WERI-Rb-1 (cell line): ENCODE results near the gene SORCS1.

Source experiments
- DNase-seq: peaks from one replicate; pipeline ENCODE4 v3.0.0-alpha.2; 2020
- H3K27ac ChIP-seq: fragments of 250-450 bp; sonication (Bioruptor Pico); 2 replicates; pipeline ENCODE4 v1.5.1; 2020; ENCODE audit warnings: mild to moderate bottlenecking, moderate library complexity
- H3K27me3 ChIP-seq: fragments of 250-450 bp; sonication (Bioruptor Pico); 2 replicates; pipeline ENCODE4 v1.5.1; 2021; ENCODE audit warnings: mild to moderate bottlenecking, low read depth, moderate library complexity; ENCODE audit not compliant: insufficient read depth, severe bottlenecking
- H3K36me3 ChIP-seq: fragments of 250-450 bp; sonication (Bioruptor Pico); 2 replicates; pipeline ENCODE4 v1.5.1; 2020; ENCODE audit warnings: mild to moderate bottlenecking, moderate library complexity
- H3K4me3 ChIP-seq: 2 replicates; pipeline ENCODE4 v1.5.1; 2011; ENCODE audit warnings: low read depth, mild to moderate bottlenecking, control low read depth, low read length
- H3K9me3 ChIP-seq: fragments of 250-450 bp; sonication (Bioruptor Pico); 2 replicates; pipeline ENCODE4 v1.5.1; 2021; ENCODE audit warnings: mild to moderate bottlenecking, moderate library complexity; ENCODE audit not compliant: severe bottlenecking
- CTCF ChIP-seq: IDR thresholded peaks from 2 replicates; pipeline ENCODE4 v1.5.1; 2011; ENCODE audit warnings: low read depth, mild to moderate bottlenecking, control low read depth, inconsistent platforms, low read length

The SORCS1 gene

GRCh38 chr10:107133656-107134055 lies 30.9 kb downstream of the SORCS1 start:
- Histone ChIP-seq H3K4me3 (no peak overlapping the region), H3K27ac (no peak overlapping the region)
- no peak for TF ChIP-seq CTCF

GRCh38 chr10:107129000-107129399 lies 35.5 kb downstream of the SORCS1 start:
- Histone ChIP-seq H3K4me3 (no peak overlapping the region), H3K9me3 (no peaks in the 10 kb centered on the region), H3K36me3 (no peaks in the 10 kb centered on the region), H3K27me3 (no peaks in the 10 kb centered on the region), H3K27ac (no peak overlapping the region)
- no peak for TF ChIP-seq CTCF
- DNase-seq = no peak

More at GRCh38 chr10:107133656-107134055, 30.9 kb downstream of the SORCS1 start:
- Histone ChIP-seq H3K9me3 (no peaks in the 10 kb centered on the region), H3K36me3 (no peaks in the 10 kb centered on the region), H3K27me3 (no peaks in the 10 kb centered on the region)
- no peak for DNase-seq

GRCh38 chr10:107126512-107127065 lies 37.9 kb downstream of the SORCS1 start:
- H3K36me3 ChIP-seq = no peaks in the 10 kb centered on the region
- H3K4me3 ChIP-seq = no peak overlapping the region
- H3K9me3 ChIP-seq = no peaks in the 10 kb centered on the region
- H3K27ac ChIP-seq = no peak overlapping the region
- DNase-seq = no peak
- no peak for TF ChIP-seq CTCF
- H3K27me3 ChIP-seq = no peaks in the 10 kb centered on the region

- TF ChIP-seq CTCF = no peak
- no peaks in the 10 kb centered on the region for H3K9me3 ChIP-seq
- DNase-seq = no peak
- no peak overlapping the region for H3K4me3 ChIP-seq
- H3K36me3 ChIP-seq = no peaks in the 10 kb centered on the region
- no peaks in the 10 kb centered on the region for H3K27me3 ChIP-seq
- H3K27ac ChIP-seq = no peak overlapping the region
Observed at GRCh38 chr10:107122703-107123102, 41.8 kb downstream of the SORCS1 start.

GRCh38 chr10:107118866-107119265 lies 45.6 kb downstream of the SORCS1 start:
- no peak for DNase-seq
- Histone ChIP-seq H3K4me3 (no peak overlapping the region), H3K27ac (no peak overlapping the region), H3K27me3 (no peaks in the 10 kb centered on the region), H3K36me3 (no peaks in the 10 kb centered on the region), H3K9me3 (peaks cover 3% of the 10 kb centered on the region)
- no peak for TF ChIP-seq CTCF

- Histone ChIP-seq H3K4me3 (no peak overlapping the region), H3K27ac (no peak overlapping the region), H3K27me3 (no peaks in the 10 kb centered on the region), H3K9me3 (no peaks in the 10 kb centered on the region), H3K36me3 (no peaks in the 10 kb centered on the region)
- DNase-seq = no peak
- no peak for TF ChIP-seq CTCF
Observed at GRCh38 chr10:107104026-107104652, 60.4 kb downstream of the SORCS1 start.
